ENCODE measurements around the gene GALNTL6. TPM values are rescaled to one million over a fixed set of nuclear protein-coding genes. Genes with fewer than 3 reads are reported as not detected.

Gene GALNTL6
- total and polyA plus RNA-seq, 2 donors (not counting 1 experiment from before 2014, with no cell fraction given): 0.99 to 1.1 TPM

DNA sequence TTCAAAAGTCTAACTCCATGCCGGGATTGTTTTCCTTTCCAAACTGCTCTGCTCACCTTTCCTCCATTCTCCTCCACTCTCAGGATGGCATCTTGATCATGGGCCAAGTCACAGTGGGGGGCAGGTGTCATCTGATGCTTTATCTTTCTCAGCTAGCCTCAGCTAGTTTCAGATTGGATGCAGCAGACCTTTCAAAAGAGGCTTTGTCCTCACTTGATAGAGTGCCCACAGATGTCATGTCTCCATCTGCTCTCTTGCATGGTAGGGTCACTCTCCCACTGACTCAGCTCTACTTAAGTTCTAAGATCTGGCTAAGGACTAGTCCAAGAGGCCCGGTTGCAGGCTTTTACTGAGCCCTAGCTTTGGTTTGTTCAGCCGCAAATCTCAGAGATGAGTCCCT, 1013.7 kb downstream of the GALNTL6 start:
- H3K27ac ChIP-seq (ENCODE audit: low read length in 2 of 2): no peak overlapping the region
- no peaks in the 10 kb centered on the region for H3K27me3 Mint-ChIP-seq
- 89% methylated on average over 2 of the region's 3 CpGs for WGBS (ENCODE audit: insufficient coverage)
- H3K36me3 ChIP-seq (replicated peaks in 1 of 2; ENCODE audit: control extremely low read depth in 1 of 2, control insufficient read depth in 1 of 2, extremely low read depth in 1 of 2, insufficient read depth in 2 of 2, low read length in 1 of 2): no peaks in the 10 kb centered on the region
- no peak overlapping the region for H3K27ac Mint-ChIP-seq
- H3K9me3 Mint-ChIP-seq (ENCODE audit: insufficient read depth): no peaks in the 10 kb centered on the region
- intact Hi-C loops (cut with micrococcal nuclease): no loop called here
- ChIA-PET POLR2A (no interaction called here), CTCF (interaction anchor here (1.4 to 1.6 kb wide), 2 partner anchors 9 to 12 kb away, joined by 4 to 5 read pairs; no protein-coding TSS in a partner anchor)
- no peaks in the 10 kb centered on the region for H3K27me3 ChIP-seq (replicated peaks in 1 of 4; ENCODE audit: control extremely low read depth in 1 of 4, control insufficient read depth in 3 of 4, insufficient read depth in 4 of 4, low read length in 3 of 4)
- H2AFZ ChIP-seq (ENCODE audit: insufficient read depth, low read depth, low read length, poor library complexity, severe bottlenecking): no peak overlapping the region
- no peak overlapping the region for H3K4me3 Mint-ChIP-seq
- H3K4me1 ChIP-seq (ENCODE audit: control insufficient read depth in 2 of 2, insufficient read depth in 2 of 2, low read length in 2 of 2): no peaks in the 10 kb centered on the region
- H3K4me2 ChIP-seq (replicated peaks; ENCODE audit: low read depth, low read length, poor library complexity, severe bottlenecking): no peak overlapping the region
- no peak overlapping the region for H3K9ac ChIP-seq (ENCODE audit: low read length)
- H3K9me3 ChIP-seq (ENCODE audit: control extremely low read depth in 1 of 3, control insufficient read depth in 2 of 3, insufficient read depth in 1 of 3, low read length in 2 of 3): no peaks in the 10 kb centered on the region
- no peaks in the 10 kb centered on the region for H3K4me1 Mint-ChIP-seq
- no peaks in the 10 kb centered on the region for H3K79me2 ChIP-seq (ENCODE audit: control insufficient read depth, insufficient read depth, low read length)
- H3K4me3 ChIP-seq (ENCODE audit: control extremely low read depth in 1 of 5, extremely low read depth in 1 of 5, insufficient read depth in 1 of 5, low read depth in 2 of 5, low read length in 4 of 5): no peak overlapping the region
- ATAC-seq (ENCODE audit: low read depth) (no peak), DNase-seq (no peak)
- TF ChIP-seq EZH2 (IDR thresholded peaks at IDR 0.05; ENCODE audit: borderline replicate concordance, insufficient read depth, low read depth, low read length, poor library complexity, severe bottlenecking): no peak
- TF ChIP-seq, protein P1, sequence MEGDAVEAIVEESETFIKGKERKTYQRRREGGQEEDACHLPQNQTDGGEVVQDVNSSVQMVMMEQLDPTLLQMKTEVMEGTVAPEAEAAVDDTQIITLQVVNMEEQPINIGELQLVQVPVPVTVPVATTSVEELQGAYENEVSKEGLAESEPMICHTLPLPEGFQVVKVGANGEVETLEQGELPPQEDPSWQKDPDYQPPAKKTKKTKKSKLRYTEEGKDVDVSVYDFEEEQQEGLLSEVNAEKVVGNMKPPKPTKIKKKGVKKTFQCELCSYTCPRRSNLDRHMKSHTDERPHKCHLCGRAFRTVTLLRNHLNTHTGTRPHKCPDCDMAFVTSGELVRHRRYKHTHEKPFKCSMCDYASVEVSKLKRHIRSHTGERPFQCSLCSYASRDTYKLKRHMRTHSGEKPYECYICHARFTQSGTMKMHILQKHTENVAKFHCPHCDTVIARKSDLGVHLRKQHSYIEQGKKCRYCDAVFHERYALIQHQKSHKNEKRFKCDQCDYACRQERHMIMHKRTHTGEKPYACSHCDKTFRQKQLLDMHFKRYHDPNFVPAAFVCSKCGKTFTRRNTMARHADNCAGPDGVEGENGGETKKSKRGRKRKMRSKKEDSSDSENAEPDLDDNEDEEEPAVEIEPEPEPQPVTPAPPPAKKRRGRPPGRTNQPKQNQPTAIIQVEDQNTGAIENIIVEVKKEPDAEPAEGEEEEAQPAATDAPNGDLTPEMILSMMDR (IDR thresholded peaks at IDR 0.05): no peak
- H4K20me1 ChIP-seq (ENCODE audit: control insufficient read depth, insufficient read depth, low read length, poor library complexity, severe bottlenecking): no peaks in the 10 kb centered on the region

GRCh38 chr4:172830295-172830764, 1017.1 kb downstream of the GALNTL6 start:
- no peaks in the 10 kb centered on the region for H3K9me3 ChIP-seq (ENCODE audit: control extremely low read depth in 1 of 3, control insufficient read depth in 2 of 3, insufficient read depth in 1 of 3, low read length in 2 of 3)
- ATAC-seq (ENCODE audit: low read depth) (no peak), DNase-seq (peak; percentile 29)
- H3K79me2 ChIP-seq (ENCODE audit: control insufficient read depth, insufficient read depth, low read length): no peaks in the 10 kb centered on the region
- no peak overlapping the region for H2AFZ ChIP-seq (ENCODE audit: insufficient read depth, low read depth, low read length, poor library complexity, severe bottlenecking)
- H3K27me3 ChIP-seq (replicated peaks in 1 of 4; ENCODE audit: control extremely low read depth in 1 of 4, control insufficient read depth in 3 of 4, insufficient read depth in 4 of 4, low read length in 3 of 4): no peaks in the 10 kb centered on the region
- H3K36me3 ChIP-seq (replicated peaks in 1 of 2; ENCODE audit: control extremely low read depth in 1 of 2, control insufficient read depth in 1 of 2, extremely low read depth in 1 of 2, insufficient read depth in 2 of 2, low read length in 1 of 2): no peaks in the 10 kb centered on the region
- no peaks in the 10 kb centered on the region for H3K27me3 Mint-ChIP-seq
- no peak for TF ChIP-seq EZH2 (IDR thresholded peaks at IDR 0.05; ENCODE audit: borderline replicate concordance, insufficient read depth, low read depth, low read length, poor library complexity, severe bottlenecking)
- TF ChIP-seq, protein P1 (IDR thresholded peaks at IDR 0.05): peak; percentile 82
- H3K27ac Mint-ChIP-seq: no peak overlapping the region
- no peaks in the 10 kb centered on the region for H4K20me1 ChIP-seq (ENCODE audit: control insufficient read depth, insufficient read depth, low read length, poor library complexity, severe bottlenecking)
- no peak overlapping the region for H3K4me3 Mint-ChIP-seq
- H3K27ac ChIP-seq (ENCODE audit: low read length in 2 of 2): no peak overlapping the region
- no peak overlapping the region for H3K9ac ChIP-seq (ENCODE audit: low read length)
- POLR2A ChIA-PET: no interaction called here
- CTCF ChIA-PET: interaction anchor here (0.8 kb wide), 1 partner anchor 427 kb away, joined by 3 read pairs; no protein-coding TSS in a partner anchor
- intact Hi-C loops (cut with micrococcal nuclease): no loop called here
- H3K4me3 ChIP-seq (ENCODE audit: control extremely low read depth in 1 of 5, extremely low read depth in 1 of 5, insufficient read depth in 1 of 5, low read depth in 2 of 5, low read length in 4 of 5): no peak overlapping the region
- H3K4me2 ChIP-seq (replicated peaks; ENCODE audit: low read depth, low read length, poor library complexity, severe bottlenecking): no peak overlapping the region
- WGBS (ENCODE audit: insufficient coverage): 0% methylated on average over 2 of the region's 5 CpGs
- H3K4me1 ChIP-seq (ENCODE audit: control insufficient read depth in 2 of 2, insufficient read depth in 2 of 2, low read length in 2 of 2): no peaks in the 10 kb centered on the region
- H3K4me1 Mint-ChIP-seq: no peaks in the 10 kb centered on the region
- no peaks in the 10 kb centered on the region for H3K9me3 Mint-ChIP-seq (ENCODE audit: insufficient read depth)
